ENCODE measurements around the gene SLC5A9. TPM values are rescaled to one million over a fixed set of nuclear protein-coding genes. Genes with fewer than 3 reads are reported as not detected.

The SLC5A9 gene
- total and polyA plus RNA-seq, 2 of the 4 experiments (the other 2 are of a cell fraction): not detected

- no peak overlapping the region for H3K23ac ChIP-seq (ENCODE audit: low read depth, low read length)
- intact Hi-C loops (cut with micrococcal nuclease) (no loop called here), dilution Hi-C loops (cut with HindIII; ENCODE audit: low sequenced_read_pairs, unreplicated experiment) (no loop called here), in situ Hi-C loops (cut with MboI; ENCODE audit: low sequenced_read_pairs) (no loop called here)
- H4K8ac ChIP-seq (ENCODE audit: low read depth in 2 of 2, low read length in 2 of 2): no peak overlapping the region
- TF ChIP-seq NFE2L2 (IDR thresholded peaks at IDR 0.05; ENCODE audit: low read depth, low read length): no peak
- TF ChIP-seq CEBPB (IDR thresholded peaks at IDR 0.05; ENCODE audit: low read depth, low read length): no peak
- TF ChIP-seq USF2 (IDR thresholded peaks at IDR 0.05; ENCODE audit: low read depth, low read length): no peak
- TF ChIP-seq RAD21 (IDR thresholded peaks at IDR 0.05; ENCODE audit: low read length): no peak
- no peak for TF ChIP-seq MAFK (IDR thresholded peaks at IDR 0.05; ENCODE audit: low read depth, low read length)
- TF ChIP-seq MXI1 (IDR thresholded peaks at IDR 0.05; ENCODE audit: borderline replicate concordance, low read depth, low read length): no peak
- H3K27ac ChIP-seq (ENCODE audit: insufficient read depth, low read length): no peak overlapping the region
- H4K91ac ChIP-seq (ENCODE audit: insufficient read depth, low read depth, low read length): no peak overlapping the region
- WGBS, 2 experiments (ENCODE audit: extremely low coverage in 2 of 2, insufficient read length in 1 of 2): 43% methylated on average over 1 of the region's 2 CpGs; no CpG with 5 or more reads in 1 of the 2 experiments
- 0 out of 2 replicates have a peak, but pooled peaks cover 1% of the 10 kb centered on the region for H3K9me3 ChIP-seq (ENCODE audit: control insufficient read depth, insufficient read depth, low read length)
- H2AK5ac ChIP-seq (ENCODE audit: low read depth, low read length): no peak overlapping the region
- H3K79me1 ChIP-seq (ENCODE audit: low read depth in 1 of 2, low read length in 2 of 2): no peaks in the 10 kb centered on the region
- H2BK120ac ChIP-seq (ENCODE audit: low read depth, low read length): no peak overlapping the region
- ChIA-PET CTCF (no interaction called here), POLR2A (ENCODE audit: unreplicated experiment) (no interaction called here)
- no peaks in the 10 kb centered on the region for H4K20me1 ChIP-seq (ENCODE audit: insufficient read depth, low read length)
- H3K4me3 ChIP-seq (ENCODE audit: insufficient read depth, low read depth, low read length): no peak overlapping the region
- BruUV-seq (replicated peaks): no TSS peak
- no peak overlapping the region for H2BK5ac ChIP-seq (ENCODE audit: low read depth, low read length, poor library complexity, severe bottlenecking)
- no peak overlapping the region for H3K14ac ChIP-seq (replicated peaks; ENCODE audit: low read depth, low read length)
- no peak overlapping the region for H2BK15ac ChIP-seq (ENCODE audit: low read depth, low read length)
- no peak overlapping the region for H2AFZ ChIP-seq (replicated peaks; ENCODE audit: low read length, poor library complexity)
- no peak for DNase-seq
- no peak overlapping the region for H2AK9ac ChIP-seq (replicated peaks; ENCODE audit: low read depth, low read length, poor library complexity)
- H3K4me1 ChIP-seq (ENCODE audit: control insufficient read depth, insufficient read depth, low read length): no peaks in the 10 kb centered on the region
- no peak overlapping the region for H3K56ac ChIP-seq (ENCODE audit: extremely low read depth, insufficient read depth, low read length)
- H3K27me3 ChIP-seq (ENCODE audit: control insufficient read depth, insufficient read depth, low read length): no peaks in the 10 kb centered on the region
- H3K9me1 ChIP-seq (ENCODE audit: insufficient read depth, low read length): no peaks in the 10 kb centered on the region
- no peak overlapping the region for H4K5ac ChIP-seq (ENCODE audit: low read depth, low read length)
- H2BK20ac ChIP-seq (ENCODE audit: low read depth, low read length): no peak overlapping the region
- no peak for ATAC-seq (ENCODE audit: low read depth)
- H3K9ac ChIP-seq (ENCODE audit: low read depth, low read length): no peak overlapping the region
- H3K4me2 ChIP-seq (ENCODE audit: low read depth, low read length): no peak overlapping the region
- H3K36me3 ChIP-seq (ENCODE audit: control insufficient read depth, insufficient read depth, low read length): no peaks in the 10 kb centered on the region
- H3K4ac ChIP-seq (ENCODE audit: low read depth, low read length): no peak overlapping the region
- no peak overlapping the region for H3K18ac ChIP-seq (ENCODE audit: low read depth, low read length)
Measured at GRCh38 chr1:48251323-48251722, 28.8 kb downstream of the SLC5A9 start.
